ENCODE results near the gene LARGE1.

LARGE1 gene

GRCh38 chr22:33853200-33854097, 66.8 kb downstream of the LARGE1 start:
- DNase-seq (ENCODE audit: low spot score), result peak; percentile 84

- DNase-seq (ENCODE audit: low spot score), result no peak
These were observed 68.4 kb downstream of the LARGE1 start for GRCh38 chr22:33851821-33852384.

GRCh38 chr22:33851240-33851639, 69.0 kb downstream of the LARGE1 start:
- no peak for DNase-seq (ENCODE audit: low spot score)

- DNase-seq (ENCODE audit: low spot score), result no peak
These were observed 69.6 kb downstream of the LARGE1 start for GRCh38 chr22:33850724-33851123.

- no peak for DNase-seq (ENCODE audit: low spot score)
These were observed 70.1 kb downstream of the LARGE1 start for GRCh38 chr22:33850193-33850592.

GRCh38 chr22:33848251-33848650, 72.0 kb downstream of the LARGE1 start:
- DNase-seq (ENCODE audit: low spot score), result no peak

- DNase-seq (ENCODE audit: low spot score), result no peak
These were observed 76.0 kb downstream of the LARGE1 start for GRCh38 chr22:33844273-33844672.

- DNase-seq (ENCODE audit: low spot score), result no peak
These were observed 77.7 kb downstream of the LARGE1 start for GRCh38 chr22:33842421-33843094.

GRCh38 chr22:33842006-33842354, 78.3 kb downstream of the LARGE1 start:
- no peak for DNase-seq (ENCODE audit: low spot score)

GRCh38 chr22:33841281-33842005, 78.8 kb downstream of the LARGE1 start:
- no peak for DNase-seq (ENCODE audit: low spot score)

GRCh38 chr22:33838644-33839043, 81.6 kb downstream of the LARGE1 start:
- DNase-seq (ENCODE audit: low spot score), result no peak

- no peak for DNase-seq (ENCODE audit: low spot score)
These were observed 82.5 kb downstream of the LARGE1 start for GRCh38 chr22:33837826-33838225.

GRCh38 chr22:33835265-33835664, 85.0 kb downstream of the LARGE1 start:
- no peak for DNase-seq (ENCODE audit: low spot score)

- no peak for DNase-seq (ENCODE audit: low spot score)
These were observed 87.6 kb downstream of the LARGE1 start for GRCh38 chr22:33832558-33833151.

GRCh38 chr22:33831651-33832050, 88.6 kb downstream of the LARGE1 start:
- DNase-seq (ENCODE audit: low spot score), result no peak

GRCh38 chr22:33831207-33831606, 89.1 kb downstream of the LARGE1 start:
- DNase-seq (ENCODE audit: low spot score), result no peak

GRCh38 chr22:33829546-33830280, 90.6 kb downstream of the LARGE1 start:
- no peak for DNase-seq (ENCODE audit: low spot score)

GRCh38 chr22:33828302-33828701, 92.0 kb downstream of the LARGE1 start:
- no peak for DNase-seq (ENCODE audit: low spot score)

- no peak for DNase-seq (ENCODE audit: low spot score)
These were observed 94.5 kb downstream of the LARGE1 start for GRCh38 chr22:33825761-33826160.

- no peak for DNase-seq (ENCODE audit: low spot score)
These were observed 96.7 kb downstream of the LARGE1 start for GRCh38 chr22:33823552-33823951.

- DNase-seq (ENCODE audit: low spot score), result no peak
These were observed 99.0 kb downstream of the LARGE1 start for GRCh38 chr22:33821290-33821689.
